Cardiac muscle cell (in vitro differentiated cells and primary cell): ENCODE measurements around the gene CDC23. TPM values are rescaled to one million over a fixed set of nuclear protein-coding genes. Genes with fewer than 3 reads are reported as not detected.

Source experiments
- DNase-seq, 2 donors: peaks; one replicate each; pipeline versions ENCODE4 v3.0.0 to v3.0.0-alpha.2; 2010 to 2017; ENCODE audit warnings: low read depth in 1 of 2, low spot score in 1 of 2
- H3K27ac ChIP-seq: fragments of 200-600 bp; sonication (generic); 2 replicates; pipeline ENCODE4 v1.5.1; 2016
- H3K27me3 ChIP-seq: fragments of 200-600 bp; sonication (generic); 2 replicates; pipeline ENCODE4 v1.6.0; 2016; ENCODE audit warnings: control low read depth
- H3K36me3 ChIP-seq: fragments of 200-600 bp; sonication (generic); 2 replicates; pipeline ENCODE4 v1.5.1; 2016; ENCODE audit warnings: control low read depth
- H3K4me1 ChIP-seq: fragments of 200-600 bp; sonication (generic); 2 replicates; pipeline ENCODE4 v1.8.1; 2017; ENCODE audit warnings: low read depth, mild to moderate bottlenecking, mixed run types
- H3K4me3 ChIP-seq: fragments of 200-600 bp; sonication (generic); 2 replicates; pipeline ENCODE4 v1.5.1; 2016; ENCODE audit warnings: mild to moderate bottlenecking
- H3K9me3 ChIP-seq: fragments of 200-600 bp; sonication (generic); 2 replicates; pipeline ENCODE4 v1.5.1; 2017; ENCODE audit warnings: low read depth, mild to moderate bottlenecking, control low read depth
- CTCF ChIP-seq: IDR thresholded peaks from 2 replicates; pipeline ENCODE4 v1.5.1; 2012; ENCODE audit warnings: low read depth, mild to moderate bottlenecking, low read length
- polyA plus RNA-seq: library from polyadenylated mRNA; unstranded; fragments of >200 nt; fragmentation: Nextera tagmentation; extraction: Ambion mirVana; gene quantifications from 2 replicates; pipeline ENCODE4 v1.2.1, GENCODE V29; 2016
- total RNA-seq: library from RNA; depleted of rRNA; stranded (reverse); fragments of >200 nt; gene quantifications from 2 replicates; pipeline ENCODE4 v1.2.3, GENCODE V29; 2016

The CDC23 gene
- total and polyA plus RNA-seq, 2 experiments from 2014 or later = 26.0 to 60.1 TPM

- Histone ChIP-seq H3K9me3 (no peaks in the 10 kb centered on the region), H3K4me3 (no peak overlapping the region), H3K27me3 (peaks cover 33% of the 10 kb centered on the region), H3K4me1 (no peaks in the 10 kb centered on the region), H3K36me3 (no peaks in the 10 kb centered on the region), H3K27ac (no peak overlapping the region)
- TF ChIP-seq CTCF = no peak
- DNase-seq = no peak
Measured at GRCh38 chr5:138238034-138238433, 24.9 kb upstream of the CDC23 start.

- peaks cover 4% of the 10 kb centered on the region for H3K27me3 ChIP-seq
- H3K4me1 ChIP-seq = no peaks in the 10 kb centered on the region
- H3K36me3 ChIP-seq = no peaks in the 10 kb centered on the region
- H3K4me3 ChIP-seq = no peak overlapping the region
- no peak for DNase-seq
- no peaks in the 10 kb centered on the region for H3K9me3 ChIP-seq
- no peak overlapping the region for H3K27ac ChIP-seq
- no peak for TF ChIP-seq CTCF
Measured at GRCh38 chr5:138234651-138235050, 21.5 kb upstream of the CDC23 start.

GRCh38 chr5:138233280-138233679 is 20.2 kb upstream of the CDC23 start:
- no peaks in the 10 kb centered on the region for H3K9me3 ChIP-seq
- no peaks in the 10 kb centered on the region for H3K4me1 ChIP-seq
- H3K4me3 ChIP-seq = no peak overlapping the region
- TF ChIP-seq CTCF = no peak
- H3K27me3 ChIP-seq = no peaks in the 10 kb centered on the region
- DNase-seq = no peak
- no peak overlapping the region for H3K27ac ChIP-seq
- H3K36me3 ChIP-seq = no peaks in the 10 kb centered on the region

- Histone ChIP-seq H3K27ac (no peak overlapping the region), H3K9me3 (no peaks in the 10 kb centered on the region), H3K36me3 (no peaks in the 10 kb centered on the region), H3K4me1 (no peaks in the 10 kb centered on the region), H3K27me3 (no peaks in the 10 kb centered on the region), H3K4me3 (no peak overlapping the region)
- TF ChIP-seq CTCF = no peak
- DNase-seq = peak; percentile 12 to 75
Measured at GRCh38 chr5:138230981-138231589, 18.0 kb upstream of the CDC23 start.

GRCh38 chr5:138230261-138230660 is 17.1 kb upstream of the CDC23 start:
- DNase-seq = peak in 1 of 2 donors; percentile 55
- Histone ChIP-seq H3K36me3 (no peaks in the 10 kb centered on the region), H3K4me1 (no peaks in the 10 kb centered on the region), H3K27ac (no peak overlapping the region), H3K27me3 (no peaks in the 10 kb centered on the region), H3K4me3 (no peak overlapping the region), H3K9me3 (no peaks in the 10 kb centered on the region)
- TF ChIP-seq CTCF = no peak
